ENCODE results near the gene CCR2. TPM values are rescaled to one million over a fixed set of nuclear protein-coding genes. Genes with fewer than 3 reads are reported as not detected.

CCR2 gene
- polyA plus RNA-seq, 1 donor = 0.89 TPM

DNA sequence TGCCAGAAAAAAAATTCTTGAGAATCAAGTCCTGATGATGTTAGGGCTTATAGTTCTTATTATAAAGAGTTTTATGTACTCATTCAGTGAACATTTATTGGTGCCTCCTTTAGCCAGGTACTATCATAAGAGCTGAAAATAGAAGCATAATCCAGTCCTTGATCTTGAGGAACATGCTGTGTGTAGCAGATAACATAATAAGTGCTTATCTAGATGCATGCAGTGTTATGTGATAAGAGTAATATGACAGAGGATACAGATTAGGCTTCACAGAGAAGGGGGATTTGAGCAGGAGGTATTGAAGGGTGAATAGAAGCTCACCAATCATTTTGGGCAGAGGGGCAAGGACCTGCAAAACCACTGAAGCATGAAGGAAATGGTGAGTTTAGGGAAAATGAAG is 1.1 kb downstream of the CCR2 start:
- DNase-seq (ENCODE audit: low read depth) = no peak

DNA sequence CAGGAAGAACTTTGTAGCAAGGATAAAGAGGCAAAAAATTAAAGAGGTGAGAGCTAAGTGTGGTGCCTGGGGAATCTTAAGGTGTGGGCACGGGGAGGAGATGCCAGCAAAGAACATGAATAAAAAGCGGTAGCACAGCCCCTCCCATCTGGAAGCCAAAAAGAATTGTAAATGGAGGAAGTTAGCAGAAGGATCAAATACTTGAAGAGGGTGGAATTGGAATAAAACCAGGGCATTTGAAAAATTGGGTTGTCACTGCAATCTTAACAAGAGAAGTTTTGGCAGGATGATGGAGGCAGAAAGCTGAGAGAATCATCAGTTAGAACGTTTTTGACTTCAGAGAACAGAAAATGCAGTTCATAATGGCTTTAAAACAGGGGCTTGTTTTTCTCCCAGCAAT is 2.4 kb downstream of the CCR2 start:
- no peak for DNase-seq (ENCODE audit: low read depth)

DNA sequence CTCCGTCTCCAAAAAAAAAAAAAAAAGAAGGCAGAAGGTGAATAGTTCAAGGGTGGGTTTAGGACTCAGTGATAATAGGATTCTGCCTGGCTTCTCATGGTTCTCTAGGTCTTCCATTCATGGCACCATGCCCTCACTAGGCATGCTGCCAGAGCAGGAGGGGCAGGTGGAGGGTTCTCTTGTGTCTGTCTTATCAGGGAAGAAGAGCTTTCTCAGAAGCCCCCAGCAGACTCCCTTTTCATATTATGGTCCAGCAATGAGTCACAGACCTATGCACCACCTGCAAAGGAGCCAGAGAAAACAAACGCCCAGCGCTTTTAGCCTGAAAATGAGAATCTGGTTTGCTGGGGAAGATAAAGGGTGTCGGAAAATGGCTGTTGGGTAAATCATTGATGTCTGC is 3.0 kb downstream of the CCR2 start:
- DNase-seq (ENCODE audit: low read depth) = no peak

DNA sequence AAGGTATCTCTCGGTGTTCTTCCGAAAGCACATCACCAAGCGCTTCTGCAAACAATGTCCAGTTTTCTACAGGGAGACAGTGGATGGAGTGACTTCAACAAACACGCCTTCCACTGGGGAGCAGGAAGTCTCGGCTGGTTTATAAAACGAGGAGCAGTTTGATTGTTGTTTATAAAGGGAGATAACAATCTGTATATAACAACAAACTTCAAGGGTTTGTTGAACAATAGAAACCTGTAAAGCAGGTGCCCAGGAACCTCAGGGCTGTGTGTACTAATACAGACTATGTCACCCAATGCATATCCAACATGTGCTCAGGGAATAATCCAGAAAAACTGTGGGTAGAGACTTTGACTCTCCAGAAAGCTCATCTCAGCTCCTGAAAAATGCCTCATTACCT is 4.6 kb downstream of the CCR2 start:
- DNase-seq (ENCODE audit: low read depth) = no peak

DNA sequence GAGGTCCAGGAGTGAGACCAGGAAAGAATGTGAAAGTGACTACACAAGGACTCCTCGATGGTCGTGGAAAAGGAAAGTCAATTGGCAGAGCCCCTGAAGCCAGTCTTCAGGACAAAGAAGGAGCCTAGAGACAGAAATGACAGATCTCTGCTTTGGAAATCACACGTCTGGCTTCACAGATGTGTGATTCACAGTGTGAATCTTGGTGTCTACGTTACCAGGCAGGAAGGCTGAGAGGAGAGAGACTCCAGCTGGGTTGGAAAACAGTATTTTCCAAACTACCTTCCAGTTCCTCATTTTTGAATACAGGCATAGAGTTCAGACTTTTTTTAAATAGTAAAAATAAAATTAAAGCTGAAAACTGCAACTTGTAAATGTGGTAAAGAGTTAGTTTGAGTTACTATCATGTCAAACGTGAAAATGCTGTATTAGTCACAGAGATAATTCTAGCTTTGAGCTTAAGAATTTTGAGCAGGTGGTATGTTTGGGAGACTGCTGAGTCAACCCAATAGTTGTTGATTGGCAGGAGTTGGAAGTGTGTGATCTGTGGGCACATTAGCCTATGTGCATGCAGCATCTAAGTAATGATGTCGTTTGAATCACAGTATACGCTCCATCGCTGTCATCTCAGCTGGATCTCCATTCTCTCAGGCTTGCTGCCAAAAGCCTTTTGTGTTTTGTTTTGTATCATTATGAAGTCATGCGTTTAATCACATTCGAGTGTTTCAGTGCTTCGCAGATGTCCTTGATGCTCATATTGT is 6.0 kb downstream of the CCR2 start:
- no peak for DNase-seq (ENCODE audit: low read depth)

DNA sequence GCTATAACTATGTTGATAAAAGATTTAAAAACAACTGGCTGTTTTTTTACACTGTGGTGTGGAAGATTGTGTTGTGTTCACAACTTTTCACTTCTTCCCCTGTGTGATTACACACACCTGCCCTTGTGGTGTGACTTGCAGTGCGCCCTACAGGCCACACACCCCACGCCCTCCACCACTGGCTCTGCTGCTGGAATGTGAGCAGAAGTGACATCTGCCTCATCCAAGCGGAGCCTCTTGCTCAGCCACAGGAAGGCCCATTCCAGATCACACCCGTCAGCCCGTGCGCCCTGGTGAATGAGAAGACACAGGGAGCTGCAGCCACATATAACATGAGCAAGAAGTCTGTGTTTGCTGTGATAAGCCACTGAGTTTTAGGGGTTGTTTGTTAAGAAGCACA is 7.0 kb downstream of the CCR2 start:
- DNase-seq (ENCODE audit: low read depth) = no peak

DNA sequence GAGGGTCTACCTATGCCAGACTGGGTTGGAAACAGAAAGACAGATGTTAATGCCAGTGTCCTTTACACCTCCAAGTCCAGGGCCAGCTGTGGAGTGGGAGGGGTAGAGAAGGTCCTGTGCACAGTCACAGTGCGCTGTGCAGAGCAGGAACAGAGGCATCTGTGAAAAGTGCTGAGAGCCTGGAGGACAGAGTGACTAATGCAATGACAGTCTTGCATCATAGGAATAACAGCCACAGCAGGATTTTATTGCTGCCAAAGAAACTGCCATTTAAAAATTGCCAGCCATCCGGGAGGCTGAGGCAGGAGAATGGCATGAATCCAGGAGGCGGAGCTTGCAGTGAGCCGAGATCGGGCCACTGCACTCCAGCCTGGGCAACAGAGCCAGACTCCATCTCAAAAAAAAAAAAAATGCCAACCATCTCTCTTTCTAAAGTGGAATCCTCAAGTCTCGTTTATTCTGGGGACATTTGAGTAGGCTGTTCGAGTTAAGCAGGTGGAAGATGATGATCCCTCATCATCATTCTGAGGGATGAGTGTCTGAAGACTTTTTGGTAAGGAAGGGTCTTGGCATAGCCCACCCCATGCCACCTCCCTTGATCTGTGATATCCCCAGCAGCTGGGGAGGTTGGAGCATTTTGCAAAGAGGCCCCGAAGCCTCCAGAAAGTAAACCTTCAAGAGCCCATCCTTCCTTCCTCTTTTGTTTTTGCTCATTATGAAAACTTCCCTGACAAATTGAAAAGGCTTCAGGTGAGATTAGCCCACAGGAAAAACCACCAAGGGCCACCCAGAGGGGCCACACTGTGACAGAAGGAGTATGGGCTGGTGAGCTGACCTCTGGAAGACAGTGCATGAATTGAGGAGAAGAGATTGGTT is 7.7 kb downstream of the CCR2 start:
- no peak for DNase-seq (ENCODE audit: low read depth)

DNA sequence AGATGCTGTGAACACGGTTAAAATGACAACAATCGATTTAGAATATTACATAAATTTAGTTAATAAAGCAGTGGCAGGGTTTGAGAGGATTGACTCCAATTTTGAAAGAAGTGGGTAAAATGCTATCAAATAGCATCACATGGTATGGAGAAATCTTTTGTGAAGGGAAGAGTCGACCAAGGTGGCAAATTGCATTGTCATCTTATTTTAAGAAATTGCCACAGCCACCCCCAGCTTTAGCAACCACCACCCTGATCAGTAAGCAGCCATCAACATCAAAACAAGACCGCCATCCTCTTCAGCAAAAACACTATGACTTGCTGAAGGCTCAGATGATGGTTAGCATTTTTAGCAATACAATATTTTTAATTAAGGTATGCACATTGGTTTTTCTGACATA is 11.1 kb downstream of the CCR2 start:
- no peak for DNase-seq (ENCODE audit: low read depth)

DNA sequence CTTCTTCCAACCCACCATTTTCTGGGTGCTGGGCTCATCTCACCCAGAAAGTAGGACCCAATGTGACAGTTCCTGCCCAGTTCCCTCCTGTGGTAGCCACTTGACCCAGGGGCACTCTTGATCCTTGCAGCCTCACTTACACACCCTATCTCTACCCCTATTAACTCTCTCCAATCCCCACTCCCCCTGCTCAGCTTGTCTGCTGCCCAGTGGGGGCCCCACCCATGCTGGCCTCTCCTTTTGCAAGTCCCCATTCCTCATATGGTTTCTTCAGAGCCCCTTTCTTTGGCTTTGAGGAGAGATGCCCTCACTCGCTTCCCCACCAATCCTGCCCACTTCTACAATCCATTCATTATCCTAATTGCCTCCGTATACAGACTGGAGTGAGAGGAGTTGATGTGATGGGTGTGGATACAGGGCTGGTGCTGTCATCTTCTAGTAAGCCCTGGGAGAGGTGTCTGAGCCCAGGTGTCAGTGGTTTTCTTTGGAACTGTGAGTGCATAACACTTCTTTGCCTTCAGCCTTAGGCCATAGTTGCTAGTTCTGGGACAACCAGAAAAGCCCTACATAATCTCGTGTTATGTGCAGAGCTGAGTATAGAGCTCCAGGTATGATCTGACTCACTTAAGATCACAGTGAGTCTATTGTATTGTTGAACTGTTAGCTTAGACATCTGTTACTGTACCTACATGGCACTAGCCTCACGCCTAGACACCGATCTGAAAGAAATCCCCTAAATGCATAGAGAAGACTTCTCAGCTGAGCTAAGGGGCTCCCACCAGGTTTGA is 12.0 kb downstream of the CCR2 start:
- DNase-seq (ENCODE audit: low read depth) = no peak

DNA sequence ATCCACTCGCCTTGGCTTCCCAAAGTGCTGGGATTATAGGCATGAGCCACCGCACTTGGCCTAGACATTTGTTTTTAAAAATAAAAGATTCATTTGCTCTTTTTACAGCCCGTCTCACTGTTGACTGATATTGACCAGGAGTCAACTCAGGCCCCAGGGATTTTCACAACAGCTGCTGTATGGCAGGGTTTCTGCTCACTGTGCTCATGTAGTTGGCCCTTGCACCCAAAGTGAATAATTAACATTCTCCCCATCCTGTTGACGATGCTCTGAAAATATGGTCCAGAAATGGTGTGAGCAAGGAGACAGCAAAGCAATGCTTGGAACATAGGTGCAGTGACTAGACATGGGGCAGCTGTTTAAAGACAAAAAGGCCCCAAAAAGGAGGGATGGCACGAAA is 13.9 kb downstream of the CCR2 start:
- no peak for DNase-seq (ENCODE audit: low read depth)

DNA sequence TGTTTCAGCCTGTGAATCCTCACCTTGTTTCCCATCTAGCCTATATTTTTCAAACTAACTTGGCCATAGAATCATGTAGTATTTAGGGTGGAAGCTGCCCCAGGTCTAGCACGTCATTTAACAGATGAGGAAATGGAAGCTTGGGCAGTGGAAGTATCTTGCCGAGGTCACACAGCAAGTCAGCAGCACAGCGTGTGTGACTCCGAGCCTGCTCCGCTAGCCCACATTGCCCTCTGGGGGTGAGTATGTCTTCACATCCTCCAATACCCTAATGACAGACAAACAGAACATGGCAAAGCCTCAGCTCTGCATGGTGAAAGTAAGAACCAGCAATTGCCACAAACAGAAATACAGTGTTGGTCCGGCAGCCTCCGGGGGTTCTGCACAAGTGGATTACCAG is 14.7 kb downstream of the CCR2 start:
- DNase-seq (ENCODE audit: low read depth) = no peak

DNA sequence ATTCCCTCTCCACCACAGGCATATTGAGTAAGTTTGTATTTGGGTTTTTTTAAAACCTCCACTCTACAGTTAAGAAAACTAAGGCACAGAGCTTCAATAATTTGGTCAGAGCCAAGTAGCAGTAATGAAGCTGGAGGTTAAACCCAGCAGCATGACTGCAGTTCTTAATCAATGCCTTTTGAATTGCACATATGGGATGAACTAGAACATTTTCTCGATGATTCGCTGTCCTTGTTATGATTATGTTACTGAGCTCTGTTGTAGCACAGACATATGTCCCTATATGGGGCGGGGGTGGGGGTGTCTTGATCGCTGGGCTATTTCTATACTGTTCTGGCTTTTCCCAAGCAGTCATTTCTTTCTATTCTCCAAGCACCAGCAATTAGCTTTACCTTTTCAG is 15.2 kb downstream of the CCR2 start:
- no peak for DNase-seq (ENCODE audit: low read depth)

DNA sequence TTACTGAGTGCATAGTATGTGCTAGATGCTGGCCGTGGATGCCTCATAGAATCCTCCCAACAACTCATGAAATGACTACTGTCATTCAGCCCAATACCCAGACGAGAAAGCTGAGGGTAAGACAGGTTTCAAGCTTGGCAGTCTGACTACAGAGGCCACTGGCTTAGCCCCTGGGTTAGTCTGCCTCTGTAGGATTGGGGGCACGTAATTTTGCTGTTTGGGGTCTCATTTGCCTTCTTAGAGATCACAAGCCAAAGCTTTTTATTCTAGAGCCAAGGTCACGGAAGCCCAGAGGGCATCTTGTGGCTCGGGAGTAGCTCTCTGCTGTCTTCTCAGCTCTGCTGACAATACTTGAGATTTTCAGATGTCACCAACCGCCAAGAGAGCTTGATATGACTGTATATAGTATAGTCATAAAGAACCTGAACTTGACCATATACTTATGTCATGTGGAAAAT is 15.8 kb downstream of the CCR2 start:
- no peak for DNase-seq (ENCODE audit: low read depth)

DNA sequence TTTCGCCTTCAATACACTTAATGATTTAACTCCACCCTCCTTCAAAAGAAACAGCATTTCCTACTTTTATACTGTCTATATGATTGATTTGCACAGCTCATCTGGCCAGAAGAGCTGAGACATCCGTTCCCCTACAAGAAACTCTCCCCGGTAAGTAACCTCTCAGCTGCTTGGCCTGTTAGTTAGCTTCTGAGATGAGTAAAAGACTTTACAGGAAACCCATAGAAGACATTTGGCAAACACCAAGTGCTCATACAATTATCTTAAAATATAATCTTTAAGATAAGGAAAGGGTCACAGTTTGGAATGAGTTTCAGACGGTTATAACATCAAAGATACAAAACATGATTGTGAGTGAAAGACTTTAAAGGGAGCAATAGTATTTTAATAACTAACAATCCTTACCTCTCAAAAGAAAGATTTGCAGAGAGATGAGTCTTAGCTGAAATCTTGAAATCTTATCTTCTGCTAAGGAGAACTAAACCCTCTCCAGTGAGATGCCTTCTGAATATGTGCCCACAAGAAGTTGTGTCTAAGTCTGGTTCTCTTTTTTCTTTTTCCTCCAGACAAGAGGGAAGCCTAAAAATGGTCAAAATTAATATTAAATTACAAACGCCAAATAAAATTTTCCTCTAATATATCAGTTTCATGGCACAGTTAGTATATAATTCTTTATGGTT is 17.1 kb downstream of the CCR2 start, which contains the start of gene CCR5:
CCR5 (plus strand) TSS at position 108 of the 680 bp plus-strand sequence. CDS start 1,957 bp downstream, outside the sequence.
- DNase-seq (ENCODE audit: low read depth) = no peak

DNA sequence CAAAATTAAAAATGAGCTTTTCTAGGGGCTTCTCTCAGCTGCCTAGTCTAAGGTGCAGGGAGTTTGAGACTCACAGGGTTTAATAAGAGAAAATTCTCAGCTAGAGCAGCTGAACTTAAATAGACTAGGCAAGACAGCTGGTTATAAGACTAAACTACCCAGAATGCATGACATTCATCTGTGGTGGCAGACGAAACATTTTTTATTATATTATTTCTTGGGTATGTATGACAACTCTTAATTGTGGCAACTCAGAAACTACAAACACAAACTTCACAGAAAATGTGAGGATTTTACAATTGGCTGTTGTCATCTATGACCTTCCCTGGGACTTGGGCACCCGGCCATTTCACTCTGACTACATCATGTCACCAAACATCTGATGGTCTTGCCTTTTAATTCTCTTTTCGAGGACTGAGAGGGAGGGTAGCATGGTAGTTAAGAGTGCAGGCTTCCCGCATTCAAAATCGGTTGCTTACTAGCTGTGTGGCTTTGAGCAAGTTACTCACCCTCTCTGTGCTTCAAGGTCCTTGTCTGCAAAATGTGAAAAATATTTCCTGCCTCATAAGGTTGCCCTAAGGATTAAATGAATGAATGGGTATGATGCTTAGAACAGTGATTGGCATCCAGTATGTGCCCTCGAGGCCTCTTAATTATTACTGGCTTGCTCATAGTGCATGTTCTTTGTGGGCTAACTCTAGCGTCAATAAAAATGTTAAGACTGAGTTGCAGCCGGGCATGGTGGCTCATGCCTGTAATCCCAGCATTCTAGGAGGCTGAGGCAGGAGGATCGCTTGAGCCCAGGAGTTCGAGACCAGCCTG is 17.8 kb downstream of the CCR2 start:
- no peak for DNase-seq (ENCODE audit: low read depth)

DNA sequence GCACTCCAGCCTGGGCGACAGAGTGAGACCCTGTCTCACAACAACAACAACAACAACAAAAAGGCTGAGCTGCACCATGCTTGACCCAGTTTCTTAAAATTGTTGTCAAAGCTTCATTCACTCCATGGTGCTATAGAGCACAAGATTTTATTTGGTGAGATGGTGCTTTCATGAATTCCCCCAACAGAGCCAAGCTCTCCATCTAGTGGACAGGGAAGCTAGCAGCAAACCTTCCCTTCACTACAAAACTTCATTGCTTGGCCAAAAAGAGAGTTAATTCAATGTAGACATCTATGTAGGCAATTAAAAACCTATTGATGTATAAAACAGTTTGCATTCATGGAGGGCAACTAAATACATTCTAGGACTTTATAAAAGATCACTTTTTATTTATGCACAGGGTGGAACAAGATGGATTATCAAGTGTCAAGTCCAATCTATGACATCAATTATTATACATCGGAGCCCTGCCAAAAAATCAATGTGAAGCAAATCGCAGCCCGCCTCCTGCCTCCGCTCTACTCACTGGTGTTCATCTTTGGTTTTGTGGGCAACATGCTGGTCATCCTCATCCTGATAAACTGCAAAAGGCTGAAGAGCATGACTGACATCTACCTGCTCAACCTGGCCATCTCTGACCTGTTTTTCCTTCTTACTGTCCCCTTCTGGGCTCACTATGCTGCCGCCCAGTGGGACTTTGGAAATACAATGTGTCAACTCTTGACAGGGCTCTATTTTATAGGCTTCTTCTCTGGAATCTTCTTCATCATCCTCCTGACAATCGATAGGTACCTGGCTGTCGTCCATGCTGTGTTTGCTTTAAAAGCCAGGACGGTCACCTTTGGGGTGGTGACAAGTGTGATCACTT is 18.8 kb downstream of the CCR2 start:
- no peak for DNase-seq (ENCODE audit: low read depth)

DNA sequence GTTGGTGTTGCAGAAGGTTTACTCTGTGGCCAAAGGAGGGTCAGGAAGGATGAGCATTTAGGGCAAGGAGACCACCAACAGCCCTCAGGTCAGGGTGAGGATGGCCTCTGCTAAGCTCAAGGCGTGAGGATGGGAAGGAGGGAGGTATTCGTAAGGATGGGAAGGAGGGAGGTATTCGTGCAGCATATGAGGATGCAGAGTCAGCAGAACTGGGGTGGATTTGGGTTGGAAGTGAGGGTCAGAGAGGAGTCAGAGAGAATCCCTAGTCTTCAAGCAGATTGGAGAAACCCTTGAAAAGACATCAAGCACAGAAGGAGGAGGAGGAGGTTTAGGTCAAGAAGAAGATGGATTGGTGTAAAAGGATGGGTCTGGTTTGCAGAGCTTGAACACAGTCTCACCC is 20.8 kb downstream of the CCR2 start:
- no peak for DNase-seq (ENCODE audit: low read depth)

DNA sequence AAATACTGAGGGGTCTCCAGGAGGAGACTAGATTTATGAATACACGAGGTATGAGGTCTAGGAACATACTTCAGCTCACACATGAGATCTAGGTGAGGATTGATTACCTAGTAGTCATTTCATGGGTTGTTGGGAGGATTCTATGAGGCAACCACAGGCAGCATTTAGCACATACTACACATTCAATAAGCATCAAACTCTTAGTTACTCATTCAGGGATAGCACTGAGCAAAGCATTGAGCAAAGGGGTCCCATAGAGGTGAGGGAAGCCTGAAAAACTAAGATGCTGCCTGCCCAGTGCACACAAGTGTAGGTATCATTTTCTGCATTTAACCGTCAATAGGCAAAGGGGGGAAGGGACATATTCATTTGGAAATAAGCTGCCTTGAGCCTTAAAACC is 21.3 kb downstream of the CCR2 start:
- no peak for DNase-seq (ENCODE audit: low read depth)

DNA sequence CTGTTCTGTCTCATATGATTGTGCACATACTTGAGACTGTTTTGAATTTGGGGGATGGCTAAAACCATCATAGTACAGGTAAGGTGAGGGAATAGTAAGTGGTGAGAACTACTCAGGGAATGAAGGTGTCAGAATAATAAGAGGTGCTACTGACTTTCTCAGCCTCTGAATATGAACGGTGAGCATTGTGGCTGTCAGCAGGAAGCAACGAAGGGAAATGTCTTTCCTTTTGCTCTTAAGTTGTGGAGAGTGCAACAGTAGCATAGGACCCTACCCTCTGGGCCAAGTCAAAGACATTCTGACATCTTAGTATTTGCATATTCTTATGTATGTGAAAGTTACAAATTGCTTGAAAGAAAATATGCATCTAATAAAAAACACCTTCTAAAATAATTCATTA is 21.9 kb downstream of the CCR2 start:
- DNase-seq (ENCODE audit: low read depth) = no peak
